Uterus (tissue), 2 donors: ENCODE measurements around the gene RPS27.

ENCODE experiments used
- POLR2A ChIP-seq, 2 donors: fragments of 450-650 bp; IDR thresholded peaks; one replicate each; pipeline ENCODE4 v1.6.1; 2016; ENCODE audit warnings: antibody characterized with exemption in 2 of 2, mild to moderate bottlenecking in 1 of 2, moderate library complexity in 1 of 2
- TF ChIP-seq, protein P1 (sequence below), 4 experiments: fragments of 200-600 bp in 2 of 4; fragments of 450-650 bp in 2 of 4; sonication (generic) in 2 of 4; IDR thresholded peaks; one replicate each; pipeline ENCODE4 v1.5.1; 2016 to 2019; ENCODE audit warnings: antibody characterized with exemption in 4 of 4, mild to moderate bottlenecking in 2 of 4, moderate library complexity in 1 of 4

DNA sequence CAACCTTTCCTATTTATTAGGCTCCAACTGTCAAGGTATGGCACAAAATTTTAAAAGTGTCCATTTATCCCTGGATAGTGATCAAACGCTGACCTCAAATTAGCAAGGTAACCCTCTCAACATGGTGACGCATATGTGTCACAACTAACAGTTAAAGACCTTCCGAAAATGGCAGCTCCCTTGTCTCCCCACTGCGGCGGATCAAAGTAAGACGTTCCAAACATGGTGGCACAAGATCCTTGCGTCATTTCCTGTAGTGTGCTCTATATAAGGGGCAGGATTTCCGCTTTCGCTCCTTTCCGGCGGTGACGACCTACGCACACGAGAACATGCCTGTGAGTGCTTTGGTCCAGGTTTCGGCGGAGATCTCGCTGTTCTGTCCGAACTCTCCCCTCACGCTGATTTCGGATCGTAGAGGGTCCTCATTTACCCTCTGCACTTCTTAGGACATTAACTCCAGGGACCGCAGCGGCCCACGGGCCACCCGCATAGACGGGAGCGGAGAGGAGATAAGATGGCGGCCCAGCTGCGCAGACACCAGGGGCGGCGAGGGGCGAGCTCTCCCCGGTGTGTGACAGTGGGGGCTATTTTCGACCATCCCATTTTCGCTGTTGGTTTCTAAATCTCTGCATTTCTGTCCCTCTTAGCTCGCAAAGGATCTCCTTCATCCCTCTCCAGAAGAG lies at the start of gene RPS27:
- TF ChIP-seq, protein P1, sequence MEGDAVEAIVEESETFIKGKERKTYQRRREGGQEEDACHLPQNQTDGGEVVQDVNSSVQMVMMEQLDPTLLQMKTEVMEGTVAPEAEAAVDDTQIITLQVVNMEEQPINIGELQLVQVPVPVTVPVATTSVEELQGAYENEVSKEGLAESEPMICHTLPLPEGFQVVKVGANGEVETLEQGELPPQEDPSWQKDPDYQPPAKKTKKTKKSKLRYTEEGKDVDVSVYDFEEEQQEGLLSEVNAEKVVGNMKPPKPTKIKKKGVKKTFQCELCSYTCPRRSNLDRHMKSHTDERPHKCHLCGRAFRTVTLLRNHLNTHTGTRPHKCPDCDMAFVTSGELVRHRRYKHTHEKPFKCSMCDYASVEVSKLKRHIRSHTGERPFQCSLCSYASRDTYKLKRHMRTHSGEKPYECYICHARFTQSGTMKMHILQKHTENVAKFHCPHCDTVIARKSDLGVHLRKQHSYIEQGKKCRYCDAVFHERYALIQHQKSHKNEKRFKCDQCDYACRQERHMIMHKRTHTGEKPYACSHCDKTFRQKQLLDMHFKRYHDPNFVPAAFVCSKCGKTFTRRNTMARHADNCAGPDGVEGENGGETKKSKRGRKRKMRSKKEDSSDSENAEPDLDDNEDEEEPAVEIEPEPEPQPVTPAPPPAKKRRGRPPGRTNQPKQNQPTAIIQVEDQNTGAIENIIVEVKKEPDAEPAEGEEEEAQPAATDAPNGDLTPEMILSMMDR (IDR thresholded peaks at IDR 0.05) = peak in 2 of 4 experiments; percentile 30 to 33
- TF ChIP-seq POLR2A (IDR thresholded peaks at IDR 0.05) = peak; percentile 94 to 98
